RWPE2 (cell line): Measurements from ENCODE around the gene CARD16.
"Not testable (repeated sequence)": the region's sequence is repeated elsewhere in the genome, so short reads cannot be mapped to it uniquely, and the experiment has no call there.

Source experiments
- ATAC-seq: fragments of 200-7000 bp; cut with Tn5 transposase; 3 replicates; pipeline ENCODE4 v1.9.1; 2021; ENCODE audit warnings: low read depth
- DNase-seq: peaks from one replicate; pipeline ENCODE4 v3.0.0-alpha.2; 2020; ENCODE audit warnings: low spot score
- H3K27ac ChIP-seq: fragments of 450-650 bp; 2 replicates; pipeline ENCODE4 v1.5.1; 2017; ENCODE audit warnings: mild to moderate bottlenecking; ENCODE audit not compliant: poor library complexity, severe bottlenecking
- H3K27me3 ChIP-seq: fragments of 250-450 bp; sonication (Bioruptor Pico); 2 replicates; pipeline ENCODE4 v1.5.1; 2021; ENCODE audit warnings: mild to moderate bottlenecking, moderate library complexity; ENCODE audit not compliant: insufficient read depth, poor library complexity, severe bottlenecking
- H3K36me3 ChIP-seq: fragments of 250-450 bp; sonication (Bioruptor Pico); 2 replicates; pipeline ENCODE4 v1.5.1; 2020; ENCODE audit warnings: low read depth, mild to moderate bottlenecking, moderate library complexity
- H3K4me1 ChIP-seq: fragments of 250-450 bp; sonication (Bioruptor Pico); 2 replicates; pipeline ENCODE4 v1.5.1; 2021; ENCODE audit warnings: mild to moderate bottlenecking, moderate library complexity; ENCODE audit not compliant: insufficient read depth, poor library complexity, severe bottlenecking
- H3K4me3 ChIP-seq: fragments of 250-450 bp; sonication (Bioruptor Pico); 2 replicates; pipeline ENCODE4 v1.5.1; 2021; ENCODE audit warnings: mild to moderate bottlenecking, moderate library complexity; ENCODE audit not compliant: severe bottlenecking
- H3K9me3 ChIP-seq: fragments of 250-450 bp; sonication (Bioruptor Pico); 2 replicates; pipeline ENCODE4 v1.5.1; 2021; ENCODE audit warnings: mild to moderate bottlenecking, moderate library complexity; ENCODE audit not compliant: severe bottlenecking
- TF ChIP-seq, protein P1 (sequence below): fragments of 450-650 bp; IDR thresholded peaks from one replicate; pipeline ENCODE4 v1.5.1; 2017; ENCODE audit warnings: mild to moderate bottlenecking, moderate library complexity; ENCODE audit not compliant: poor library complexity, severe bottlenecking

The CARD16 gene

DNA sequence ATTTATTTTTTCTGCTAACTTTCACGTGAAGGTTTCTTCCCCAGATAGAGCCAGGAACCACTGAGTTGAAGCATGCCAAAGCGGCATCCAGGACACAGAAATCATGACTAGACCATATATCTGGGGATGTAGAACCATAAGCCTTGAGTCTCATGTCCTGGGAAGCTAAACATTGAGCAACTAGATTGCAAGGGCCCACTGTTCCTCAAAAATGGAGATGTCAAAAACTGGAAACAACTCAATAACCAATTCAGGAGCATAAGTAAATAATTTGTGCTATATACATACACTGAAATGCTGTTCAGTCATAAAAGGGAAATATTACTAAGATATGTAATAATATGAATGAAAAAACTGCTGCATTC lies 29.0 kb upstream of the CARD16 start:
- no peak overlapping the region for H3K4me3 ChIP-seq
- H3K27ac ChIP-seq, result no peak overlapping the region
- TF ChIP-seq, protein P1, sequence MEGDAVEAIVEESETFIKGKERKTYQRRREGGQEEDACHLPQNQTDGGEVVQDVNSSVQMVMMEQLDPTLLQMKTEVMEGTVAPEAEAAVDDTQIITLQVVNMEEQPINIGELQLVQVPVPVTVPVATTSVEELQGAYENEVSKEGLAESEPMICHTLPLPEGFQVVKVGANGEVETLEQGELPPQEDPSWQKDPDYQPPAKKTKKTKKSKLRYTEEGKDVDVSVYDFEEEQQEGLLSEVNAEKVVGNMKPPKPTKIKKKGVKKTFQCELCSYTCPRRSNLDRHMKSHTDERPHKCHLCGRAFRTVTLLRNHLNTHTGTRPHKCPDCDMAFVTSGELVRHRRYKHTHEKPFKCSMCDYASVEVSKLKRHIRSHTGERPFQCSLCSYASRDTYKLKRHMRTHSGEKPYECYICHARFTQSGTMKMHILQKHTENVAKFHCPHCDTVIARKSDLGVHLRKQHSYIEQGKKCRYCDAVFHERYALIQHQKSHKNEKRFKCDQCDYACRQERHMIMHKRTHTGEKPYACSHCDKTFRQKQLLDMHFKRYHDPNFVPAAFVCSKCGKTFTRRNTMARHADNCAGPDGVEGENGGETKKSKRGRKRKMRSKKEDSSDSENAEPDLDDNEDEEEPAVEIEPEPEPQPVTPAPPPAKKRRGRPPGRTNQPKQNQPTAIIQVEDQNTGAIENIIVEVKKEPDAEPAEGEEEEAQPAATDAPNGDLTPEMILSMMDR, result no peak
- no peaks in the 10 kb centered on the region for H3K36me3 ChIP-seq
- no peaks in the 10 kb centered on the region for H3K4me1 ChIP-seq
- ATAC-seq, result no peak
- H3K27me3 ChIP-seq, result no peaks in the 10 kb centered on the region
- H3K9me3 ChIP-seq, result no peaks in the 10 kb centered on the region
- DNase-seq, result no peak

DNA sequence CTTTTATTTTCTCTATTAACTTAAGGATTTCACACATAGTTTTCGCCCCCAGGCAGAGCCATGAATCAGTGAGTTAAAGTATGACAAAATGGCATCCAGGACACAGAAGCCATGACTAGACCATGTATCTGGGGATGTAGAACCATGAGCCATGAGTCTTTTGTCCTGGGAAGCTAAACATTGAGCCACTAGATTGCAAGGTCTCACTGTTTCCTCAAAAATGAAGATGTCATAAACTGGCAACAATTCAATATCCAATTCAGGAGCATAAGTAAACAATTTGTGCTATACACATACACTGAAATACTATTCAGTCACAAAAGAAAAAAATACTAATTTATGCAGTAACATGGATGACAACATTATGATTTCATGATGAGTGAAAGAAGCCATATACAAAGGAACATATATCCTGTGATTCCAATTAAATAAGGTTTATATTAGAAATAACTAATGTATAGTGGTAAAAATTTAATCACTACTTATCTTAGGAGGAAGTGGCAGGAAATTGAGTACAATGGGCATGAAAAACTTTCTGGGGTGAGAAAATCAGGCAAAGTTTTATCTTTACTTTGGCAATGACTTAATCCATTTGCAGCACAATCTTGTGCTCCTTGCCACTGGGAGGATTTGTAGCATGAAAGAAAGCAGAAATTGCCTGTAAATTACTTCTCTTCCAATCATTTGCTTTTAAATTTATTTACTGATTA lies 28.5 kb upstream of the CARD16 start:
- TF ChIP-seq, protein P1, result no peak
- no peak for DNase-seq
- no peak overlapping the region for H3K4me3 ChIP-seq
- no peak for ATAC-seq
- H3K36me3 ChIP-seq, result no peaks in the 10 kb centered on the region
- H3K27me3 ChIP-seq, result no peaks in the 10 kb centered on the region
- H3K27ac ChIP-seq, result no peak overlapping the region
- no peaks in the 10 kb centered on the region for H3K4me1 ChIP-seq
- no peaks in the 10 kb centered on the region for H3K9me3 ChIP-seq

DNA sequence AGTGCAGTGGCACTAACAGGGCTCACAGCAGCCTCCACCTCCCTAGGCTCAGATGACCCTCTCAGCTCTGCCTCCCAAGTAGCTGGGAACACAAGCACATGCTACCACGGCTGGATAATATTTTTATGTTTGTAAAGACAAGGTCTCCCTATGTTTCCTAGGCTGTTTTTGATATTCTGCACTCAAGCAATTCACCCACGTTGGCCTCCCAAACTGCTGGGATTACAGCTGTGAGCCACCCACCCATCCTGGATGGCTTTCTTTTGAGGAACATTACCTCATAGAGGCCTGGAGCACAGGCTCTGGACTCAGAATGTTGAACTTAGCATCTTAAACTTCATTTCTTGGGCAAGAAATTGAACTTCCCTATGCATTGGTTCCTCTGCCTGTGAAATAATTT lies 26.9 kb upstream of the CARD16 start:
- ATAC-seq, DNase-seq, H3K4me3 ChIP-seq, H3K27ac ChIP-seq, H3K27me3 ChIP-seq, H3K9me3 ChIP-seq, H3K4me1 ChIP-seq, H3K36me3 ChIP-seq: not testable (repeated sequence)

DNA sequence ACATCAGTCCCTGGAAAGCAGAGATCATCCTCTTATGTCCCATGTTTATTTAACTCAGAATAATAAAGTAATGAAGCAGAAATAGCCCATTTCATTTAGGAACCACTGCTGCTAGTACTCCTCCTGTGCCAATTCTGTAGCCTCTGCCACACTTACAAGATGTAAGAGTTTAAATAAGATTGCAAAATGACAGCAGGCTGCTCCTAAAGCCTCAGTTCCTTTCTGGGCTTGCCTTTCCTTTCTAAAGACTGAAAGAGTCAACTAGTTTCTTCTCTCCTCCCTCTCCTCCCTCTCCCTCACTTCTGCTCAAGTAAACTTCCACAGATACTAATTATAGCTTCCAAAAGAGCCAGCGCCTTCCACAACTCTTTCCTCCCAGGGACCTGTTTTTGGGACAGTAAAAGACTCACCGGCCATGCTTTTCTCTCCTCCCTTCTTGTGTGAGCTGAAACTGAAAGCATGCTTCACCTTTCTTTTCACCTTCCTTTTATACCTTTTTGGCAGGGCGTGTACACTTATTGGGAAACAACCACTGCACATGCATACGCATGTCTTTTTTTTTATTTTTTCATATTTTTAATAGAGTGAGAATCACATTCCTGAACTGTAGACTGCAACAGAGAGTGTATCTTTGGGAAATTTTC lies 26.1 kb upstream of the CARD16 start:
- H3K27ac ChIP-seq, result no peak overlapping the region

DNA sequence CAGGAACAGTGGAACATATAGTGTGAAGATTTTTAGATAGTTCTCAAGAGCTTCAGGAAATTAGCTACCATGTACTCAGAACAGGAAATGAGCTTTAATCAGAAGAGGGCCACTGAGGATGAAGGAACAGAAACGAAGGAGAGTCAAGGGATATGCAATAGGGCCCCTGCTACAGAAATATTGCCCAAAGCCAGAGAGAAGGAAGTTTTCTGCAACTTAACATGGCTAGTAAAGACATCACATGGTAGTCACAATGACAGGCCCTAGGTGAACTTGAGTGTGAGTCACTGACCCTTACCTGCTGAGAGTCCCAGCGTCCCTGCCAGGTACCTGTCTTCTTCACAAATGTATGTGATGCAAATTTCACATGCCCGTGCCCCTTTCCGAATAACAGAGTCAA lies 25.2 kb upstream of the CARD16 start:
- H3K27ac ChIP-seq, result no peak overlapping the region
- DNase-seq, result no peak
- no peak overlapping the region for H3K4me3 ChIP-seq
- no peaks in the 10 kb centered on the region for H3K4me1 ChIP-seq
- H3K36me3 ChIP-seq, result no peaks in the 10 kb centered on the region
- H3K27me3 ChIP-seq, result no peaks in the 10 kb centered on the region
- TF ChIP-seq, protein P1, result no peak
- H3K9me3 ChIP-seq, result no peaks in the 10 kb centered on the region
- ATAC-seq, result no peak

More for the DNA sequence above, 26.1 kb upstream of the CARD16 start:
- no peaks in the 10 kb centered on the region for H3K9me3 ChIP-seq
- no peak overlapping the region for H3K4me3 ChIP-seq
- ATAC-seq (no peak), DNase-seq (no peak)
- H3K27me3 ChIP-seq, result no peaks in the 10 kb centered on the region
- H3K4me1 ChIP-seq, result no peaks in the 10 kb centered on the region
- TF ChIP-seq, protein P1, result no peak
- H3K36me3 ChIP-seq, result no peaks in the 10 kb centered on the region

DNA sequence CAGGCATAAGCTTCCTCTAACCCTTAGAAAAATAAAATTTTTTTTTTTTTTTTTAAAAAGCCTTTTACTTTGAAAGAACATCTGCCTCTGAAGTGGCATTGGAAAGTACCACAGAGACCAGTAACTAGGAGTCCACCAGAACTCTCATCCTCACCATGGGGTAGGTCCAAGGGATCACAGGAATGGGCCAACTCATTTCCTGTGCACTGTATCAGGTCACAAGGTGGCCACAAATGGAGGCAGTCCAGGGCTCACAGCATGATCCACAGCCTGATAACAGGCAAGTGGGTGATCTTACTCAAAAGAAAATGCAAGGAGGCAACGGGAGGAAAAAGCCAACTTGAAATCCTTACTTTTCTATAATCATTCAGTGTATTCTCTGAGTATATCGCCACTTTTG lies 24.6 kb upstream of the CARD16 start:
- not testable (repeated sequence) for ATAC-seq, DNase-seq, H3K9me3 ChIP-seq, H3K27ac ChIP-seq, H3K4me3 ChIP-seq, H3K27me3 ChIP-seq, H3K36me3 ChIP-seq, H3K4me1 ChIP-seq

DNA sequence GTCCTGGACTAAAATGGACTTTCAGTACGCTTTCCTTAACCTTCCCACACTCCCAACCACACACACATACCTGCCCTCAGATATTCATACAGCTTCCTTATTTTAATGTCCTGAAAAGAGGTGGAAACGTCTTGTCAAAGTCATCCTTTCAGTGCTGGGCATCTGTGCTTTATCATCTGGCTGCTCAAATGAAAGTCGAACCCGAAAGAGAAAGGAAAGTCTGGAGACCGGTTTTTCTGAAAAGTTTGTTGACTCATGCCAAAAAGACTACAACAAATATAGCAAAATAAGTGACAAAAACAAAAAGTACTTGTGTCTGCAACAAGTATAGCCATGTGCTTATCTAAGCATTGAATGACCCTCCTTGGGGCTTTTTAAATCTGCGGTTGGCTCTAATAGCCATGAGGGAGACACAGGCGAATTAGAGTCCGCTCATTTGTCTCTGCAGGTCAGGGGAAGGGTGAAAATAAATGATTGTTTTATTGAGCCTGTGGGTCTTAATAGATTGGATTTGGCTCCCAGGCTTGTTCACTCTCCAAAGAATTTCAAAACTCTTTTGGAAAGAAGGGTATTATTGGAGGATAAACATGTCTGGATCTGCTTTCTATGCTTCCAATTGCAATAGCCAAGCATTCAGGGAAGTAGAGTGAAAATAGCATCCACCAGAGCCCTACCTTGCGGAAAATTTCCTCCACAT lies 18.3 kb upstream of the CARD16 start:
- H3K4me3 ChIP-seq, ATAC-seq, H3K36me3 ChIP-seq, H3K4me1 ChIP-seq, H3K9me3 ChIP-seq, H3K27ac ChIP-seq, DNase-seq, H3K27me3 ChIP-seq: not testable (repeated sequence)
